Chondrocyte (in vitro differentiated cells): ENCODE measurements around the gene RNF151. TPM values are rescaled to one million over a fixed set of nuclear protein-coding genes. Genes with fewer than 3 reads are reported as not detected.
"Not testable (repeated sequence)": the region's sequence is repeated elsewhere in the genome, so short reads cannot be mapped to it uniquely, and the experiment has no call there.

Experiments used
- DNase-seq: peaks from one replicate; pipeline ENCODE4 v3.0.0; 2021; ENCODE audit warnings: mixed read lengths, low spot score
- H3K27ac Mint-ChIP-seq: one replicate; pipeline ENCODE4 v1.8.0; 2021; ENCODE audit warnings: mild to moderate bottlenecking, moderate library complexity, mixed read lengths; ENCODE audit not compliant: unreplicated experiment
- H3K27me3 Mint-ChIP-seq: 2 replicates; pipeline ENCODE4 v1.8.0; 2021; ENCODE audit warnings: low read depth, mixed read lengths
- H3K36me3 Mint-ChIP-seq: 2 replicates; pipeline ENCODE4 v1.8.0; 2021; ENCODE audit warnings: low read depth, mixed read lengths
- H3K4me1 Mint-ChIP-seq: 2 replicates; pipeline ENCODE4 v1.8.0; 2021; ENCODE audit warnings: low read depth, mild to moderate bottlenecking, mixed read lengths
- H3K4me3 Mint-ChIP-seq: one replicate; pipeline ENCODE4 v1.8.0; 2021; ENCODE audit warnings: mild to moderate bottlenecking, moderate library complexity, mixed read lengths; ENCODE audit not compliant: unreplicated experiment
- H3K9me3 Mint-ChIP-seq: 2 replicates; pipeline ENCODE4 v1.8.0; 2021; ENCODE audit warnings: low read depth, mixed read lengths
- CTCF ChIP-seq: fragments of 200-600 bp; sonication (generic); IDR thresholded peaks from 2 replicates; pipeline ENCODE4 v1.5.0; 2021; ENCODE audit warnings: antibody characterized with exemption, mild to moderate bottlenecking, moderate library complexity
- total RNA-seq: library from RNA; stranded (reverse); gene quantifications from 3 replicates; pipeline ENCODE4 v1.2.1, GENCODE V29; 2021

The RNF151 gene
- total RNA-seq, 1 donor from 2014 or later, result not detected

- no peaks in the 10 kb centered on the region for H3K36me3 Mint-ChIP-seq
Observed at GRCh38 chr16:1950047-1950446, 16.6 kb upstream of the RNF151 start.

GRCh38 chr16:1950559-1950958, 16.1 kb upstream of the RNF151 start:
- no peak overlapping the region for H3K27ac Mint-ChIP-seq
- H3K36me3 Mint-ChIP-seq, result no peaks in the 10 kb centered on the region
- H3K27me3 Mint-ChIP-seq, result no peaks in the 10 kb centered on the region
- no peak for DNase-seq
- H3K4me1 Mint-ChIP-seq, result no peaks in the 10 kb centered on the region
- no peak overlapping the region for H3K4me3 Mint-ChIP-seq
- no peaks in the 10 kb centered on the region for H3K9me3 Mint-ChIP-seq
- TF ChIP-seq CTCF, result no peak

More at GRCh38 chr16:1950047-1950446, 16.6 kb upstream of the RNF151 start:
- H3K4me3 Mint-ChIP-seq, result no peak overlapping the region
- no peaks in the 10 kb centered on the region for H3K9me3 Mint-ChIP-seq
- DNase-seq, result no peak
- H3K27me3 Mint-ChIP-seq, result no peaks in the 10 kb centered on the region
- no peak overlapping the region for H3K27ac Mint-ChIP-seq
- no peaks in the 10 kb centered on the region for H3K4me1 Mint-ChIP-seq
- no peak for TF ChIP-seq CTCF

GRCh38 chr16:1953734-1954133, 12.9 kb upstream of the RNF151 start:
- Mint-ChIP-seq H3K27ac (no peak overlapping the region), H3K9me3 (no peaks in the 10 kb centered on the region), H3K36me3 (no peaks in the 10 kb centered on the region), H3K4me3 (no peak overlapping the region), H3K27me3 (no peaks in the 10 kb centered on the region), H3K4me1 (no peaks in the 10 kb centered on the region)
- DNase-seq, result peak; percentile 85
- no peak for TF ChIP-seq CTCF

GRCh38 chr16:1957434-1958142, 9.1 kb upstream of the RNF151 start:
- H3K27me3 Mint-ChIP-seq, H3K36me3 Mint-ChIP-seq, H3K27ac Mint-ChIP-seq, H3K9me3 Mint-ChIP-seq, DNase-seq, H3K4me3 Mint-ChIP-seq: not testable (repeated sequence)
- H3K4me1 Mint-ChIP-seq, result peaks cover 28% of the 10 kb centered on the region

- H3K4me3 Mint-ChIP-seq, H3K36me3 Mint-ChIP-seq, H3K9me3 Mint-ChIP-seq, H3K27me3 Mint-ChIP-seq, H3K27ac Mint-ChIP-seq: not testable (repeated sequence)
- H3K4me1 Mint-ChIP-seq, result peaks cover 33% of the 10 kb centered on the region
- DNase-seq, result peak; percentile 75
Observed at GRCh38 chr16:1958143-1958491, 8.5 kb upstream of the RNF151 start.

- Mint-ChIP-seq H3K9me3 (no peaks in the 10 kb centered on the region), H3K4me3 (peak overlapping the region; percentile 97), H3K4me1 (peaks cover 40% of the 10 kb centered on the region), H3K27ac (peak overlapping the region; percentile 59), H3K36me3 (peaks cover 12% of the 10 kb centered on the region), H3K27me3 (no peaks in the 10 kb centered on the region)
- TF ChIP-seq CTCF, result no peak
- no peak for DNase-seq
Observed at GRCh38 chr16:1958715-1959268, 7.9 kb upstream of the RNF151 start.
